Heart left ventricle (tissue), 13 donors: ENCODE data around the gene SHISA5.

Experiments used
- POLR2A ChIP-seq, 2 donors: fragments of 450-650 bp; IDR thresholded peaks; one replicate each; pipeline ENCODE4 v1.6.1; 2017; ENCODE audit warnings: antibody characterized with exemption in 2 of 2, mild to moderate bottlenecking in 2 of 2, moderate library complexity in 2 of 2
- TF ChIP-seq, protein P1 (sequence below), 12 donors: fragments of 200-600 bp; sonication (generic) in 4 of 12; IDR thresholded peaks; one replicate each; pipeline versions ENCODE4 v1.5.0 to v1.8.0; 2018 to 2022; ENCODE audit warnings: antibody characterized with exemption in 12 of 12, mild to moderate bottlenecking in 5 of 12
- donor health status: ischemic (EF 13 %, LVEDD 7.1; RV severe dilation, severe dysfunction).
- donor health status: DM: no; HTN: yes; CAD: no.
- donor health status: DM: no; HTN: no; CAD: no.
- donor health status: ischemic (EF 25% LVEDD 6.9; RV normal size, moderate dysfunction).
- donor health status: ischemic (EF 25% LVEDD 5.7; RV mildly dilated, moderate dysfunction).
- donor health status: ischemic (EF 35%, LVEDD 5.7; RV mildly dilated, moderate dysfunction).
- donor health status: nonischemic (EF 11% LVEDD 7.7; RV severe dilation, severe dysfunction).
- donor health status: DM: yes; HTN: yes; CAD: no.
- donor health status: PGD.
- donor health status: ischemic (EF 29% LVEDD 5.4; RV normal size, mild dysfunction).
- donor health status: nonischemic (EF 23%, LVEDD 6.1; RV moderate dilation, normal function).

DNA sequence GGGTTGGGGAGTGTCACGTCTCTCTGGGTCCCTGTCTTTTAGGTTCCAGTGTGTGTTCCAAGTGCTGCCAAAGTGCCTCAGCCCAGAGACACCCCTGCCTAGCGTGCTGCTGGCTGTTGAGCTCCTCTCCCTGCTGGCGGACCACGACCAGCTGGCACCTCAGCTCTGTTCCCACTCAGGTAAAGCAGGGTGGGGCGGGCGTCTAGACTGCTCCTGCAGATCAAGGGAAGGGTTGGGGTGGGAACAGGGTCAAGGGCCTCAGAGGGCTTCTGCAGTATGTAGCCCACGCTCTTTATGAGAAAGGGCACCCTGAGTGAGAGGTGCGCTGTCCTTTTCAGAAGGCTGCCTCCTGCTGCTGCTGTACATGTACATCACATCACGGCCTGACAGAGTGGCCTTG, 40.3 kb downstream of the SHISA5 start:
- no peak for TF ChIP-seq POLR2A (IDR thresholded peaks at IDR 0.05)
- TF ChIP-seq, protein P1, sequence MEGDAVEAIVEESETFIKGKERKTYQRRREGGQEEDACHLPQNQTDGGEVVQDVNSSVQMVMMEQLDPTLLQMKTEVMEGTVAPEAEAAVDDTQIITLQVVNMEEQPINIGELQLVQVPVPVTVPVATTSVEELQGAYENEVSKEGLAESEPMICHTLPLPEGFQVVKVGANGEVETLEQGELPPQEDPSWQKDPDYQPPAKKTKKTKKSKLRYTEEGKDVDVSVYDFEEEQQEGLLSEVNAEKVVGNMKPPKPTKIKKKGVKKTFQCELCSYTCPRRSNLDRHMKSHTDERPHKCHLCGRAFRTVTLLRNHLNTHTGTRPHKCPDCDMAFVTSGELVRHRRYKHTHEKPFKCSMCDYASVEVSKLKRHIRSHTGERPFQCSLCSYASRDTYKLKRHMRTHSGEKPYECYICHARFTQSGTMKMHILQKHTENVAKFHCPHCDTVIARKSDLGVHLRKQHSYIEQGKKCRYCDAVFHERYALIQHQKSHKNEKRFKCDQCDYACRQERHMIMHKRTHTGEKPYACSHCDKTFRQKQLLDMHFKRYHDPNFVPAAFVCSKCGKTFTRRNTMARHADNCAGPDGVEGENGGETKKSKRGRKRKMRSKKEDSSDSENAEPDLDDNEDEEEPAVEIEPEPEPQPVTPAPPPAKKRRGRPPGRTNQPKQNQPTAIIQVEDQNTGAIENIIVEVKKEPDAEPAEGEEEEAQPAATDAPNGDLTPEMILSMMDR (IDR thresholded peaks at IDR 0.05) = no peak
